HEK293 (cell line): Measurements from ENCODE around the gene PTMA.

Experiments
- HOXA7 ChIP-seq: sonication (generic); formaldehyde crosslinking; IDR thresholded peaks from 2 replicates; pipeline ENCODE4 v1.8.1; 2022; ENCODE audit warnings: missing genetic modification reagents, borderline replicate concordance
- OVOL3 ChIP-seq: fragments of 450-650 bp; formaldehyde crosslinking; IDR thresholded peaks from 2 replicates; pipeline ENCODE4 v1.5.1; 2016; ENCODE audit warnings: missing biosample characterization, missing genetic modification characterization
- PBX3 ChIP-seq: sonication (generic); formaldehyde crosslinking; IDR thresholded peaks from 2 replicates; pipeline ENCODE4 v1.8.1; 2022; ENCODE audit warnings: mild to moderate bottlenecking, moderate library complexity, missing genetic modification reagents
- ZBTB48 ChIP-seq: fragments of 450-650 bp; formaldehyde crosslinking; IDR thresholded peaks from 2 replicates; pipeline ENCODE4 v1.5.1; 2016; ENCODE audit warnings: missing biosample characterization, missing genetic modification characterization
- ZBTB8A ChIP-seq: fragments of 450-650 bp; formaldehyde crosslinking; IDR thresholded peaks from 2 replicates; pipeline ENCODE4 v1.5.1; 2016; ENCODE audit warnings: missing biosample characterization, missing genetic modification characterization
- ZNF157 ChIP-seq: fragments of 450-650 bp; formaldehyde crosslinking; IDR thresholded peaks from 2 replicates; pipeline ENCODE4 v1.5.1; 2016; ENCODE audit warnings: missing biosample characterization, missing genetic modification characterization
- ZNF169 ChIP-seq: fragments of 450-650 bp; formaldehyde crosslinking; IDR thresholded peaks from 2 replicates; pipeline ENCODE4 v1.5.1; 2016; ENCODE audit warnings: missing biosample characterization, missing genetic modification characterization
- ZNF521 ChIP-seq: fragments of 450-650 bp; formaldehyde crosslinking; IDR thresholded peaks from 2 replicates; pipeline ENCODE4 v1.5.1; 2017; ENCODE audit warnings: missing biosample characterization, mild to moderate bottlenecking, missing genetic modification characterization
- ZNF600 ChIP-seq: fragments of 450-650 bp; formaldehyde crosslinking; IDR thresholded peaks from 2 replicates; pipeline ENCODE4 v1.5.1; 2016; ENCODE audit warnings: missing biosample characterization, missing genetic modification characterization
- ZNF621 ChIP-seq: fragments of 450-650 bp; formaldehyde crosslinking; IDR thresholded peaks from 2 replicates; pipeline ENCODE4 v1.5.1; 2017; ENCODE audit warnings: missing biosample characterization, missing genetic modification characterization
- ZNF626 ChIP-seq: fragments of 450-650 bp; sonication (Bioruptor Pico); formaldehyde crosslinking; IDR thresholded peaks from 2 replicates; pipeline ENCODE4 v1.5.1; 2018; ENCODE audit warnings: missing biosample characterization, missing genetic modification characterization, inconsistent platforms
- ZNF654 ChIP-seq: fragments of 450-650 bp; formaldehyde crosslinking; IDR thresholded peaks from 2 replicates; pipeline ENCODE4 v1.5.1; 2016; ENCODE audit warnings: low read depth, missing biosample characterization, missing genetic modification characterization
- ZNF660 ChIP-seq: fragments of 450-650 bp; IDR thresholded peaks from 2 replicates; pipeline ENCODE4 v1.5.1; 2018; ENCODE audit warnings: missing biosample characterization, mild to moderate bottlenecking, missing genetic modification characterization
- ZNF692 ChIP-seq: fragments of 450-650 bp; formaldehyde crosslinking; IDR thresholded peaks from 2 replicates; pipeline ENCODE4 v1.5.1; 2016; ENCODE audit warnings: missing biosample characterization, missing genetic modification characterization
- ZNF777 ChIP-seq: fragments of 450-650 bp; formaldehyde crosslinking; IDR thresholded peaks from 2 replicates; pipeline ENCODE4 v1.5.1; 2017; ENCODE audit warnings: missing biosample characterization, missing genetic modification characterization, borderline replicate concordance
- ZNF785 ChIP-seq: fragments of 450-650 bp; formaldehyde crosslinking; IDR thresholded peaks from 2 replicates; pipeline ENCODE4 v1.5.1; 2016; ENCODE audit warnings: missing biosample characterization, missing genetic modification characterization
- ZNF843 ChIP-seq: fragments of 450-650 bp; formaldehyde crosslinking; IDR thresholded peaks from 2 replicates; pipeline ENCODE4 v1.5.1; 2016; ENCODE audit warnings: missing biosample characterization, missing genetic modification characterization
- TF ChIP-seq, protein P1 (sequence below): fragments of 450-650 bp; formaldehyde crosslinking; IDR thresholded peaks from 2 replicates; pipeline ENCODE4 v1.5.1; 2016; ENCODE audit warnings: missing biosample characterization, missing genetic modification characterization
- TF ChIP-seq, protein P2 (sequence below): IDR thresholded peaks from 2 replicates; pipeline ENCODE4 v1.6.1; 2011; ENCODE audit warnings: mild to moderate bottlenecking, low read depth, low read length, borderline replicate concordance
- TF ChIP-seq, protein P3 (sequence below): fragments of 450-650 bp; formaldehyde crosslinking; IDR thresholded peaks from 2 replicates; pipeline ENCODE4 v1.5.1; 2016; ENCODE audit warnings: missing biosample characterization, missing genetic modification characterization
- TF ChIP-seq, protein P4 (sequence below): fragments of 450-650 bp; formaldehyde crosslinking; IDR thresholded peaks from 2 replicates; pipeline ENCODE4 v1.5.1; 2016; ENCODE audit warnings: missing biosample characterization, missing genetic modification characterization
- TF ChIP-seq, protein P5 (sequence below): fragments of 450-650 bp; formaldehyde crosslinking; IDR thresholded peaks from 2 replicates; pipeline ENCODE4 v1.5.1; 2016; ENCODE audit warnings: missing biosample characterization, missing genetic modification characterization

Gene PTMA

GRCh38 chr2:231687133-231687852, 21.0 kb upstream of the PTMA start (continued):
- TF ChIP-seq ZNF777 (no peak), OVOL3 (tag by site-specific recombination) (no peak), ZNF626 (no peak), ZNF600 (tag by site-specific recombination) (peak; percentile 48; the same call in 1 of the 2 replicates), ZNF785 (tag by site-specific recombination) (no peak), ZNF169 (tag by site-specific recombination) (no peak), ZNF157 (no peak), PBX3 (CRISPR knock-in tag) (no peak), ZNF660 (no peak), ZNF692 (tag by site-specific recombination) (0 out of 2 replicates have a peak, but pooled peaks have one; percentile 18), ZNF654 (tag by site-specific recombination) (0 out of 2 replicates have a peak, but pooled peaks have one; percentile 12), ZBTB48 (tag by site-specific recombination) (peak; percentile 95), ZNF621 (tag by site-specific recombination) (no peak), ZNF521 (tag by site-specific recombination) (no peak), ZNF843 (tag by site-specific recombination) (no peak), HOXA7 (CRISPR knock-in tag) (no peak), ZBTB8A (tag by site-specific recombination) (peak; percentile 54)
- TF ChIP-seq, protein P1, sequence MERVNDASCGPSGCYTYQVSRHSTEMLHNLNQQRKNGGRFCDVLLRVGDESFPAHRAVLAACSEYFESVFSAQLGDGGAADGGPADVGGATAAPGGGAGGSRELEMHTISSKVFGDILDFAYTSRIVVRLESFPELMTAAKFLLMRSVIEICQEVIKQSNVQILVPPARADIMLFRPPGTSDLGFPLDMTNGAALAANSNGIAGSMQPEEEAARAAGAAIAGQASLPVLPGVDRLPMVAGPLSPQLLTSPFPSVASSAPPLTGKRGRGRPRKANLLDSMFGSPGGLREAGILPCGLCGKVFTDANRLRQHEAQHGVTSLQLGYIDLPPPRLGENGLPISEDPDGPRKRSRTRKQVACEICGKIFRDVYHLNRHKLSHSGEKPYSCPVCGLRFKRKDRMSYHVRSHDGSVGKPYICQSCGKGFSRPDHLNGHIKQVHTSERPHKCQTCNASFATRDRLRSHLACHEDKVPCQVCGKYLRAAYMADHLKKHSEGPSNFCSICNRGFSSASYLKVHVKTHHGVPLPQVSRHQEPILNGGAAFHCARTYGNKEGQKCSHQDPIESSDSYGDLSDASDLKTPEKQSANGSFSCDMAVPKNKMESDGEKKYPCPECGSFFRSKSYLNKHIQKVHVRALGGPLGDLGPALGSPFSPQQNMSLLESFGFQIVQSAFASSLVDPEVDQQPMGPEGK (tag by site-specific recombination), result peak; percentile 27; the same call in 1 of the 2 replicates
- TF ChIP-seq, protein P2, sequence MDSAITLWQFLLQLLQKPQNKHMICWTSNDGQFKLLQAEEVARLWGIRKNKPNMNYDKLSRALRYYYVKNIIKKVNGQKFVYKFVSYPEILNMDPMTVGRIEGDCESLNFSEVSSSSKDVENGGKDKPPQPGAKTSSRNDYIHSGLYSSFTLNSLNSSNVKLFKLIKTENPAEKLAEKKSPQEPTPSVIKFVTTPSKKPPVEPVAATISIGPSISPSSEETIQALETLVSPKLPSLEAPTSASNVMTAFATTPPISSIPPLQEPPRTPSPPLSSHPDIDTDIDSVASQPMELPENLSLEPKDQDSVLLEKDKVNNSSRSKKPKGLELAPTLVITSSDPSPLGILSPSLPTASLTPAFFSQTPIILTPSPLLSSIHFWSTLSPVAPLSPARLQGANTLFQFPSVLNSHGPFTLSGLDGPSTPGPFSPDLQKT, result no peak
- TF ChIP-seq, protein P3, sequence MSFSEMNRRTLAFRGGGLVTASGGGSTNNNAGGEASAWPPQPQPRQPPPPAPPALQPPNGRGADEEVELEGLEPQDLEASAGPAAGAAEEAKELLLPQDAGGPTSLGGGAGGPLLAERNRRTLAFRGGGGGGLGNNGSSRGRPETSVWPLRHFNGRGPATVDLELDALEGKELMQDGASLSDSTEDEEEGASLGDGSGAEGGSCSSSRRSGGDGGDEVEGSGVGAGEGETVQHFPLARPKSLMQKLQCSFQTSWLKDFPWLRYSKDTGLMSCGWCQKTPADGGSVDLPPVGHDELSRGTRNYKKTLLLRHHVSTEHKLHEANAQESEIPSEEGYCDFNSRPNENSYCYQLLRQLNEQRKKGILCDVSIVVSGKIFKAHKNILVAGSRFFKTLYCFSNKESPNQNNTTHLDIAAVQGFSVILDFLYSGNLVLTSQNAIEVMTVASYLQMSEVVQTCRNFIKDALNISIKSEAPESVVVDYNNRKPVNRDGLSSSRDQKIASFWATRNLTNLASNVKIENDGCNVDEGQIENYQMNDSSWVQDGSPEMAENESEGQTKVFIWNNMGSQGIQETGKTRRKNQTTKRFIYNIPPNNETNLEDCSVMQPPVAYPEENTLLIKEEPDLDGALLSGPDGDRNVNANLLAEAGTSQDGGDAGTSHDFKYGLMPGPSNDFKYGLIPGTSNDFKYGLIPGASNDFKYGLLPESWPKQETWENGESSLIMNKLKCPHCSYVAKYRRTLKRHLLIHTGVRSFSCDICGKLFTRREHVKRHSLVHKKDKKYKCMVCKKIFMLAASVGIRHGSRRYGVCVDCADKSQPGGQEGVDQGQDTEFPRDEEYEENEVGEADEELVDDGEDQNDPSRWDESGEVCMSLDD (tag by site-specific recombination), result no peak
- TF ChIP-seq, protein P4, sequence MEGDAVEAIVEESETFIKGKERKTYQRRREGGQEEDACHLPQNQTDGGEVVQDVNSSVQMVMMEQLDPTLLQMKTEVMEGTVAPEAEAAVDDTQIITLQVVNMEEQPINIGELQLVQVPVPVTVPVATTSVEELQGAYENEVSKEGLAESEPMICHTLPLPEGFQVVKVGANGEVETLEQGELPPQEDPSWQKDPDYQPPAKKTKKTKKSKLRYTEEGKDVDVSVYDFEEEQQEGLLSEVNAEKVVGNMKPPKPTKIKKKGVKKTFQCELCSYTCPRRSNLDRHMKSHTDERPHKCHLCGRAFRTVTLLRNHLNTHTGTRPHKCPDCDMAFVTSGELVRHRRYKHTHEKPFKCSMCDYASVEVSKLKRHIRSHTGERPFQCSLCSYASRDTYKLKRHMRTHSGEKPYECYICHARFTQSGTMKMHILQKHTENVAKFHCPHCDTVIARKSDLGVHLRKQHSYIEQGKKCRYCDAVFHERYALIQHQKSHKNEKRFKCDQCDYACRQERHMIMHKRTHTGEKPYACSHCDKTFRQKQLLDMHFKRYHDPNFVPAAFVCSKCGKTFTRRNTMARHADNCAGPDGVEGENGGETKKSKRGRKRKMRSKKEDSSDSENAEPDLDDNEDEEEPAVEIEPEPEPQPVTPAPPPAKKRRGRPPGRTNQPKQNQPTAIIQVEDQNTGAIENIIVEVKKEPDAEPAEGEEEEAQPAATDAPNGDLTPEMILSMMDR (tag by site-specific recombination), result peak; percentile 95
- TF ChIP-seq, protein P5, sequence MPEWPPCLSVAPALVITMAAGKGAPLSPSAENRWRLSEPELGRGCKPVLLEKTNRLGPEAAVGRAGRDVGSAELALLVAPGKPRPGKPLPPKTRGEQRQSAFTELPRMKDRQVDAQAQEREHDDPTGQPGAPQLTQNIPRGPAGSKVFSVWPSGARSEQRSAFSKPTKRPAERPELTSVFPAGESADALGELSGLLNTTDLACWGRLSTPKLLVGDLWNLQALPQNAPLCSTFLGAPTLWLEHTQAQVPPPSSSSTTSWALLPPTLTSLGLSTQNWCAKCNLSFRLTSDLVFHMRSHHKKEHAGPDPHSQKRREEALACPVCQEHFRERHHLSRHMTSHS (tag by site-specific recombination), result no peak
